Hematopoietic multipotent progenitor cell (in vitro differentiated cells): ENCODE measurements around the gene SIRPA. TPM values are rescaled to one million over a fixed set of nuclear protein-coding genes. Genes with fewer than 3 reads are reported as not detected.

Source experiments
- DNase-seq, 3 donors: peaks; one replicate each; pipeline ENCODE4 v3.0.0-alpha.2; 2011 to 2015; ENCODE audit warnings: low read depth in 2 of 3, low spot score in 2 of 3
- total RNA-seq: library from RNA; depleted of rRNA; stranded (reverse); fragments of >200 nt; gene quantifications from one replicate; pipeline ENCODE4 v1.2.3, GENCODE V29; 2012

The SIRPA gene
- total RNA-seq, 1 donor, result 8.1 TPM

- DNase-seq, result no peak
These were observed 78.6 kb downstream of the SIRPA start for GRCh38 chr20:1973601-1974440.

- no peak for DNase-seq
These were observed 80.1 kb downstream of the SIRPA start for GRCh38 chr20:1975291-1975690.

GRCh38 chr20:1979106-1979778, 84.0 kb downstream of the SIRPA start:
- no peak for DNase-seq

- DNase-seq, result no peak
These were observed 87.5 kb downstream of the SIRPA start for GRCh38 chr20:1982686-1983085.

GRCh38 chr20:1983301-1983700, 88.1 kb downstream of the SIRPA start:
- peak in 1 of 3 donors; percentile 8 for DNase-seq

GRCh38 chr20:1987826-1988225, 92.6 kb downstream of the SIRPA start:
- no peak for DNase-seq

Other genes starting within 250 kb of the SIRPA start
- gene SIRPG, start 237.6 kb upstream of the SIRPA start, total RNA-seq, result under 0.01 TPM
- gene PDYN, start 98.7 kb downstream of the SIRPA start, total RNA-seq, result not detected
- 24.0 TPM for gene STK35, start 206.4 kb downstream of the SIRPA start, total RNA-seq